ENCODE measurements around the gene EIF2B5. TPM values are rescaled to one million over a fixed set of nuclear protein-coding genes. Genes with fewer than 3 reads are reported as not detected.
"Not testable (repeated sequence)": the region's sequence is repeated elsewhere in the genome, so short reads cannot be mapped to it uniquely, and the experiment has no call there.

EIF2B5 gene
- polyA plus RNA-seq, 6 donors from 2014 or later = 31.5 to 54.4 (median 37.7) TPM

GRCh38 chr3:184133840-184134745, 1.1 kb upstream of the EIF2B5 start:
- Mint-ChIP-seq H3K4me3 (peak overlapping the region; percentile 96 to 100 (median 98)), H3K27me3 (peaks cover 0 to 2% (median 0%) of the 10 kb centered on the region in 3 donors), H3K27ac (peak overlapping the region in 5 of 6 donors; percentile 82 to 97 (median 95)), H3K9me3 (no peaks in the 10 kb centered on the region), H3K36me3 (no peaks in the 10 kb centered on the region), H3K4me1 (peaks cover 33 to 46% (median 45%) of the 10 kb centered on the region in 3 donors)
- ATAC-seq (ENCODE audit: low read depth in 2 of 2) (no peak), DNase-seq (peak; percentile 18)

- H3K36me3 Mint-ChIP-seq = peaks cover 0 to under 1% of the 10 kb centered on the region in 2 donors
- no peaks in the 10 kb centered on the region for H3K9me3 Mint-ChIP-seq
- peak overlapping the region; percentile 93 to 97 (median 96) for H3K27ac Mint-ChIP-seq
- peak overlapping the region; percentile 96 to 100 (median 98) for H3K4me3 Mint-ChIP-seq
- no peaks in the 10 kb centered on the region for H3K27me3 Mint-ChIP-seq
- DNase-seq (no peak), ATAC-seq (ENCODE audit: low read depth in 2 of 2) (peak; percentile 13 to 16)
- H3K4me1 Mint-ChIP-seq = peaks cover 33 to 46% (median 45%) of the 10 kb centered on the region in 3 donors
These were observed 411 bp upstream of the EIF2B5 start for GRCh38 chr3:184134746-184135148.

GRCh38 chr3:184135911-184136260, 728 bp downstream of the EIF2B5 start:
- peaks cover 0 to 11% of the 10 kb centered on the region in 2 donors for H3K36me3 Mint-ChIP-seq

GRCh38 chr3:184140436-184140835, 5.3 kb downstream of the EIF2B5 start:
- no peak overlapping the region for H3K4me3 Mint-ChIP-seq
- no peaks in the 10 kb centered on the region for H3K9me3 Mint-ChIP-seq
- no peak for ATAC-seq (ENCODE audit: low read depth in 2 of 2)
- peaks cover 5 to 23% of the 10 kb centered on the region in 2 donors for H3K36me3 Mint-ChIP-seq
- no peaks in the 10 kb centered on the region for H3K27me3 Mint-ChIP-seq
- DNase-seq = no peak
- H3K27ac Mint-ChIP-seq = peak overlapping the region in 4 of 6 donors; percentile 20 to 76 (median 40)
- peaks cover 23 to 43% (median 37%) of the 10 kb centered on the region in 3 donors for H3K4me1 Mint-ChIP-seq

More at GRCh38 chr3:184135911-184136260, 728 bp downstream of the EIF2B5 start:
- peak overlapping the region; percentile 93 to 97 (median 96) for H3K27ac Mint-ChIP-seq
- H3K27me3 Mint-ChIP-seq = no peaks in the 10 kb centered on the region
- ATAC-seq (ENCODE audit: low read depth in 2 of 2) (no peak), DNase-seq (no peak)
- no peaks in the 10 kb centered on the region for H3K9me3 Mint-ChIP-seq
- peaks cover 33 to 46% (median 45%) of the 10 kb centered on the region in 3 donors for H3K4me1 Mint-ChIP-seq
- peak overlapping the region; percentile 96 to 100 (median 98) for H3K4me3 Mint-ChIP-seq

- no peak for ATAC-seq (ENCODE audit: low read depth in 2 of 2)
- H3K27ac Mint-ChIP-seq = peak overlapping the region in 2 of 6 donors; percentile 45 to 93
These were observed 7.0 kb downstream of the EIF2B5 start for GRCh38 chr3:184142199-184142598.

GRCh38 chr3:184143327-184143726, 8.2 kb downstream of the EIF2B5 start:
- no peak overlapping the region for H3K27ac Mint-ChIP-seq
- peaks cover 5 to 23% of the 10 kb centered on the region in 2 donors for H3K36me3 Mint-ChIP-seq
- no peak overlapping the region for H3K4me3 Mint-ChIP-seq
- H3K4me1 Mint-ChIP-seq = peaks cover 7 to 17% (median 16%) of the 10 kb centered on the region in 3 donors
- H3K27me3 Mint-ChIP-seq = no peaks in the 10 kb centered on the region
- H3K9me3 Mint-ChIP-seq = no peaks in the 10 kb centered on the region
- DNase-seq (no peak), ATAC-seq (ENCODE audit: low read depth in 2 of 2) (no peak)

More at GRCh38 chr3:184142199-184142598, 7.0 kb downstream of the EIF2B5 start:
- peaks cover 5 to 23% of the 10 kb centered on the region in 2 donors for H3K36me3 Mint-ChIP-seq
- no peak overlapping the region for H3K4me3 Mint-ChIP-seq
- no peaks in the 10 kb centered on the region for H3K9me3 Mint-ChIP-seq
- H3K27me3 Mint-ChIP-seq = no peaks in the 10 kb centered on the region
- DNase-seq = no peak
- peaks cover 8 to 26% (median 26%) of the 10 kb centered on the region in 3 donors for H3K4me1 Mint-ChIP-seq

- Mint-ChIP-seq H3K27me3 (no peaks in the 10 kb centered on the region), H3K4me3 (no peak overlapping the region), H3K9me3 (no peaks in the 10 kb centered on the region), H3K4me1 (peaks cover 7 to 17% (median 16%) of the 10 kb centered on the region in 3 donors), H3K36me3 (peaks cover 5 to 23% of the 10 kb centered on the region in 2 donors), H3K27ac (peak overlapping the region in 1 of 6 donors; percentile 6)
- DNase-seq = no peak
- ATAC-seq (ENCODE audit: low read depth in 2 of 2) = no peak
These were observed 9.3 kb downstream of the EIF2B5 start for GRCh38 chr3:184144505-184144904.

GRCh38 chr3:184145111-184145524, 10.0 kb downstream of the EIF2B5 start:
- Mint-ChIP-seq H3K27ac (peak overlapping the region in 3 of 6 donors; percentile 26 to 69 (median 57)), H3K4me3 (no peak overlapping the region), H3K36me3 (peaks cover 5 to 19% of the 10 kb centered on the region in 2 donors), H3K9me3 (no peaks in the 10 kb centered on the region), H3K27me3 (no peaks in the 10 kb centered on the region), H3K4me1 (peaks cover 7 to 17% (median 16%) of the 10 kb centered on the region in 3 donors)
- DNase-seq = peak; percentile 23
- ATAC-seq (ENCODE audit: low read depth in 2 of 2) = peak; percentile 68 to 72

- no peaks in the 10 kb centered on the region for H3K9me3 Mint-ChIP-seq
- H3K4me1 Mint-ChIP-seq = peaks cover 7 to 17% (median 16%) of the 10 kb centered on the region in 3 donors
- peak overlapping the region in 2 of 6 donors; percentile 57 to 93 for H3K27ac Mint-ChIP-seq
- peaks cover 5 to 12% of the 10 kb centered on the region in 2 donors for H3K36me3 Mint-ChIP-seq
- no peak overlapping the region for H3K4me3 Mint-ChIP-seq
- no peaks in the 10 kb centered on the region for H3K27me3 Mint-ChIP-seq
- DNase-seq = no peak
- ATAC-seq (ENCODE audit: low read depth in 2 of 2) = no peak
These were observed 10.7 kb downstream of the EIF2B5 start for GRCh38 chr3:184145751-184146270.

- H3K9me3 Mint-ChIP-seq = no peaks in the 10 kb centered on the region
- H3K27ac Mint-ChIP-seq = peak overlapping the region in 1 of 6 donors; percentile 33
- no peak overlapping the region for H3K4me3 Mint-ChIP-seq
- peaks cover 7 to 17% (median 11%) of the 10 kb centered on the region in 3 donors for H3K4me1 Mint-ChIP-seq
- H3K27me3 Mint-ChIP-seq = no peaks in the 10 kb centered on the region
- no peaks in the 10 kb centered on the region for H3K36me3 Mint-ChIP-seq
- no peak for DNase-seq
- ATAC-seq (ENCODE audit: low read depth in 2 of 2) = no peak
These were observed 12.9 kb downstream of the EIF2B5 start for GRCh38 chr3:184148076-184148475.

- Mint-ChIP-seq H3K27ac (no peak overlapping the region), H3K4me1 (peaks cover 7 to 19% (median 11%) of the 10 kb centered on the region in 3 donors), H3K4me3 (no peak overlapping the region), H3K27me3 (no peaks in the 10 kb centered on the region), H3K36me3 (no peaks in the 10 kb centered on the region), H3K9me3 (no peaks in the 10 kb centered on the region)
- DNase-seq = no peak
- ATAC-seq (ENCODE audit: low read depth in 2 of 2) = no peak
These were observed 14.0 kb downstream of the EIF2B5 start for GRCh38 chr3:184149123-184149522.

- H3K4me1 Mint-ChIP-seq = peaks cover 7 to 21% (median 8%) of the 10 kb centered on the region in 3 donors
- H3K27ac Mint-ChIP-seq; H3K9me3 Mint-ChIP-seq; H3K36me3 Mint-ChIP-seq; H3K4me3 Mint-ChIP-seq; DNase-seq; H3K27me3 Mint-ChIP-seq; ATAC-seq (ENCODE audit: low read depth in 2 of 2): not testable (repeated sequence)
These were observed 14.6 kb downstream of the EIF2B5 start for GRCh38 chr3:184149770-184150169.

- no peaks in the 10 kb centered on the region for H3K27me3 Mint-ChIP-seq
- ATAC-seq (ENCODE audit: low read depth in 2 of 2) = peak; percentile 74 to 78
- H3K4me1 Mint-ChIP-seq = peaks cover 19 to 42% (median 30%) of the 10 kb centered on the region in 3 donors
- peak within 1 kb of the TSS; percentile 93 to 98 (median 94) for H3K4me3 Mint-ChIP-seq
- H3K27ac Mint-ChIP-seq = peak within 1 kb of the TSS; percentile 61 to 94 (median 90)
- no peaks in the 10 kb centered on the region for H3K9me3 Mint-ChIP-seq
- DNase-seq = peak; percentile 57
- no peaks in the 10 kb centered on the region for H3K36me3 Mint-ChIP-seq
These were observed 19.9 kb downstream of the EIF2B5 start, which contains the start of gene DVL3 for GRCh38 chr3:184154885-184155643. Gene DVL3, plus strand, starts transcription at chr3:184155377. Its CDS starts 259 bp downstream, at chr3:184155636.

Data from naive B cell (primary cell).